Endothelial cell (in vitro differentiated cells): ENCODE measurements around the gene GRB10. TPM values are rescaled to one million over a fixed set of nuclear protein-coding genes. Genes with fewer than 3 reads are reported as not detected.

Experiments
- DNase-seq: peaks from one replicate; pipeline ENCODE4 v3.0.0; 2021; ENCODE audit warnings: low spot score
- H3K27ac Mint-ChIP-seq: one replicate; pipeline ENCODE4 v1.8.0; 2021; ENCODE audit warnings: mixed read lengths, inconsistent platforms; ENCODE audit not compliant: unreplicated experiment
- H3K27me3 Mint-ChIP-seq: one replicate; pipeline ENCODE4 v1.8.0; 2021; ENCODE audit warnings: mild to moderate bottlenecking, moderate library complexity, mixed read lengths, inconsistent platforms; ENCODE audit not compliant: unreplicated experiment
- H3K36me3 Mint-ChIP-seq: one replicate; pipeline ENCODE4 v1.8.0; 2021; ENCODE audit warnings: mild to moderate bottlenecking, low read depth, mixed read lengths, inconsistent platforms; ENCODE audit not compliant: unreplicated experiment
- H3K4me1 Mint-ChIP-seq: one replicate; pipeline ENCODE4 v1.8.0; 2021; ENCODE audit warnings: mild to moderate bottlenecking, mixed read lengths, inconsistent platforms; ENCODE audit not compliant: unreplicated experiment
- H3K4me3 Mint-ChIP-seq: one replicate; pipeline ENCODE4 v1.8.0; 2021; ENCODE audit warnings: mild to moderate bottlenecking, mixed read lengths, inconsistent platforms; ENCODE audit not compliant: unreplicated experiment
- H3K9me3 Mint-ChIP-seq: one replicate; pipeline ENCODE4 v1.8.0; 2021; ENCODE audit warnings: mixed read lengths, inconsistent platforms; ENCODE audit not compliant: unreplicated experiment
- CTCF ChIP-seq: fragments of 200-600 bp; sonication (generic); IDR thresholded peaks from one replicate; pipeline ENCODE4 v1.5.0; 2021; ENCODE audit warnings: antibody characterized with exemption; ENCODE audit not compliant: unreplicated experiment
- total RNA-seq: library from RNA; stranded (reverse); fragmentation: NEBNext Ultra II Directional; extraction: Animal tissue kit (Norgen Biotek cat#: 25700); gene quantifications from one replicate; pipeline ENCODE4 v1.2.1, GENCODE V29; 2021; ENCODE audit not compliant: unreplicated experiment

Gene GRB10
- total RNA-seq, 1 donor from 2014 or later, result 164 TPM

GRCh38 chr7:50754241-50754640 is 28.5 kb downstream of the GRB10 start:
- H3K4me1 Mint-ChIP-seq, result peaks cover 51% of the 10 kb centered on the region
- H3K27ac Mint-ChIP-seq, result no peak overlapping the region
- no peak overlapping the region for H3K4me3 Mint-ChIP-seq
- peaks cover 10% of the 10 kb centered on the region for H3K27me3 Mint-ChIP-seq
- no peak for DNase-seq
- H3K36me3 Mint-ChIP-seq, result peaks cover 33% of the 10 kb centered on the region
- no peaks in the 10 kb centered on the region for H3K9me3 Mint-ChIP-seq
- TF ChIP-seq CTCF, result no peak

DNA sequence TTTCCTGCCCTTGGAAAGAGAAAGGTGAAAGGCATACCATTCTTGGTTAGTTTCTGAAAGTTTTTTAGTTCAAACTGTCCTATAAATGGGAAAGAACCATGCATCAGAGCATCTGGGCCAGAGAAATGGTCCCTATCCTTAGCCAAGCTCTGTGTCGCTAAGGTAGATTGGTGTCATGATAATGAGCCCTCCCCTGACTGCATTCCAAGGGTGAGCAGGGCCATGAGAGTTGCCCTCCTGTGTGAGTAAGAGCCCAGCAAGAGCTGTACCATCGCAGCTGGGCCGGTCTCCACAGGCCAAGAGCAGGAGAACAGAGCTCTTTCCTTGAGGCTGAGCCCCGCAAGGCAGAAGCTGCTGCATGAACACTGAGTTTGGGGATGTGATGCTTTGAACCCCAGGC is 30.3 kb downstream of the GRB10 start:
- DNase-seq, result no peak
- Mint-ChIP-seq H3K4me1 (peaks cover 56% of the 10 kb centered on the region), H3K4me3 (no peak overlapping the region), H3K36me3 (peaks cover 40% of the 10 kb centered on the region), H3K27me3 (peaks cover 11% of the 10 kb centered on the region), H3K9me3 (no peaks in the 10 kb centered on the region), H3K27ac (no peak overlapping the region)
- TF ChIP-seq CTCF, result no peak

GRCh38 chr7:50751146-50751545 is 31.6 kb downstream of the GRB10 start:
- peaks cover 40% of the 10 kb centered on the region for H3K36me3 Mint-ChIP-seq
- peaks cover 67% of the 10 kb centered on the region for H3K4me1 Mint-ChIP-seq
- H3K9me3 Mint-ChIP-seq, result no peaks in the 10 kb centered on the region
- H3K27me3 Mint-ChIP-seq, result peaks cover 11% of the 10 kb centered on the region
- no peak for DNase-seq
- H3K4me3 Mint-ChIP-seq, result no peak overlapping the region
- TF ChIP-seq CTCF, result no peak
- H3K27ac Mint-ChIP-seq, result no peak overlapping the region

- Mint-ChIP-seq H3K27me3 (peaks cover 11% of the 10 kb centered on the region), H3K9me3 (no peaks in the 10 kb centered on the region), H3K4me1 (peaks cover 73% of the 10 kb centered on the region), H3K4me3 (no peak overlapping the region), H3K36me3 (peaks cover 36% of the 10 kb centered on the region), H3K27ac (no peak overlapping the region)
- no peak for TF ChIP-seq CTCF
- no peak for DNase-seq
Observed at GRCh38 chr7:50749896-50750295, 32.8 kb downstream of the GRB10 start.

GRCh38 chr7:50748472-50748871 is 34.2 kb downstream of the GRB10 start:
- Mint-ChIP-seq H3K27ac (no peak overlapping the region), H3K27me3 (peaks cover 11% of the 10 kb centered on the region), H3K4me3 (no peak overlapping the region), H3K9me3 (no peaks in the 10 kb centered on the region), H3K36me3 (peaks cover 42% of the 10 kb centered on the region), H3K4me1 (peaks cover 64% of the 10 kb centered on the region)
- TF ChIP-seq CTCF, result no peak
- no peak for DNase-seq
